ENCODE results near the gene MCC.

GRCh38 chr5:113405530-113405929 is 82.7 kb downstream of the MCC start:
- TF ChIP-seq CTCF (IDR thresholded peaks at IDR 0.05) (no peak), POLR2A (IDR thresholded peaks at IDR 0.05; ENCODE audit: low read depth) (no peak)
